H9 (cell line): ENCODE results near the gene VAV2. TPM values are rescaled to one million over a fixed set of nuclear protein-coding genes. Genes with fewer than 3 reads are reported as not detected.

ENCODE experiments used
- DNase-seq: peaks from one replicate; pipeline ENCODE4 v3.0.0-alpha.2; 2017
- H2AFZ ChIP-seq: one replicate; pipeline ENCODE4 v1.6.1; 2013; ENCODE audit warnings: mild to moderate bottlenecking, low read length, control low read depth, moderate library complexity
- H2AK5ac ChIP-seq: 2 replicates; pipeline ENCODE4 v1.6.1; 2013; ENCODE audit warnings: low read length, control low read depth, mixed read lengths; ENCODE audit not compliant: insufficient read length
- H2BK120ac ChIP-seq: one replicate; pipeline ENCODE4 v1.6.1; 2013; ENCODE audit warnings: low read depth, mild to moderate bottlenecking, low read length, control low read depth, inconsistent platforms; ENCODE audit not compliant: poor library complexity, severe bottlenecking
- H2BK12ac ChIP-seq: 2 replicates; pipeline ENCODE4 v1.6.1; 2013; ENCODE audit warnings: low read length, control low read depth, mixed read lengths, low read depth; ENCODE audit not compliant: insufficient read length
- H2BK15ac ChIP-seq: 2 replicates; pipeline ENCODE4 v1.6.1; 2013; ENCODE audit warnings: low read depth, low read length, control low read depth
- H2BK20ac ChIP-seq: one replicate; pipeline ENCODE4 v1.6.1; 2013; ENCODE audit warnings: low read depth, mild to moderate bottlenecking, low read length, control low read depth, inconsistent platforms; ENCODE audit not compliant: poor library complexity, severe bottlenecking
- H2BK5ac ChIP-seq: 2 replicates; pipeline ENCODE4 v1.6.1; 2013; ENCODE audit warnings: low read length, control low read depth, mixed read lengths; ENCODE audit not compliant: insufficient read length
- H3K14ac ChIP-seq: 2 replicates; pipeline ENCODE4 v1.6.1; 2013; ENCODE audit warnings: low read length, control low read depth; ENCODE audit not compliant: insufficient read depth
- H3K18ac ChIP-seq: 2 replicates; pipeline ENCODE4 v1.6.1; 2013; ENCODE audit warnings: low read depth, mild to moderate bottlenecking, mixed read lengths, low read length, control low read depth; ENCODE audit not compliant: insufficient read length
- H3K23ac ChIP-seq: 2 replicates; pipeline ENCODE4 v1.6.1; 2013; ENCODE audit warnings: low read length, control low read depth, mixed read lengths, low read depth; ENCODE audit not compliant: insufficient read length
- H3K23me2 ChIP-seq: 2 replicates; pipeline ENCODE4 v1.6.1; 2013; ENCODE audit warnings: low read depth, mild to moderate bottlenecking, mixed read lengths, low read length, control low read depth; ENCODE audit not compliant: insufficient read length, poor library complexity, severe bottlenecking
- H3K27ac ChIP-seq: 2 replicates; pipeline ENCODE4 v1.5.1; 2013; ENCODE audit warnings: low read length, control low read depth, mixed read lengths, low read depth; ENCODE audit not compliant: insufficient read length
- H3K27me3 ChIP-seq: 2 replicates; pipeline ENCODE4 v1.6.1; 2013; ENCODE audit warnings: low read length, control low read depth, inconsistent platforms; ENCODE audit not compliant: insufficient read depth
- H3K4ac ChIP-seq: 2 replicates; pipeline ENCODE4 v1.6.1; 2013; ENCODE audit warnings: low read depth, mild to moderate bottlenecking, control low read depth, inconsistent platforms, low read length, moderate library complexity
- H3K4me1 ChIP-seq: 2 replicates; pipeline ENCODE4 v1.6.1; 2013; ENCODE audit warnings: low read length, control low read depth, inconsistent platforms; ENCODE audit not compliant: insufficient read depth
- H3K4me2 ChIP-seq: 2 replicates; pipeline ENCODE4 v1.6.1; 2013; ENCODE audit warnings: low read length, control low read depth, mixed read lengths; ENCODE audit not compliant: insufficient read length, insufficient read depth
- H3K56ac ChIP-seq: 2 replicates; pipeline ENCODE4 v1.6.1; 2013; ENCODE audit warnings: low read depth, mild to moderate bottlenecking, mixed read lengths, low read length, control low read depth; ENCODE audit not compliant: insufficient read length
- H3K79me1 ChIP-seq: 2 replicates; pipeline ENCODE4 v1.6.1; 2013; ENCODE audit warnings: low read depth, mild to moderate bottlenecking, moderate library complexity, low read length, control low read depth, inconsistent platforms; ENCODE audit not compliant: insufficient read depth, poor library complexity, severe bottlenecking
- H3K79me2 ChIP-seq: 2 replicates; pipeline ENCODE4 v1.6.1; 2013; ENCODE audit warnings: low read length, control low read depth, inconsistent platforms; ENCODE audit not compliant: insufficient read depth
- H3K9ac ChIP-seq: 2 replicates; pipeline ENCODE4 v1.6.1; 2013; ENCODE audit warnings: low read length, control low read depth, mixed read lengths; ENCODE audit not compliant: insufficient read length; ENCODE audit errors: extremely low read depth
- H3K9me3 ChIP-seq: one replicate; pipeline ENCODE4 v1.6.1; 2013; ENCODE audit warnings: low read depth, low read length, inconsistent platforms; ENCODE audit not compliant: control insufficient read depth
- H3T11ph ChIP-seq: one replicate; pipeline ENCODE4 v1.6.1; 2013; ENCODE audit warnings: mild to moderate bottlenecking, low read length, control low read depth, inconsistent platforms
- H4K20me1 ChIP-seq: one replicate; pipeline ENCODE4 v1.6.1; 2013; ENCODE audit not compliant: control insufficient read depth, insufficient read length, insufficient read depth
- H4K5ac ChIP-seq: 2 replicates; pipeline ENCODE4 v1.6.1; 2013; ENCODE audit warnings: low read depth, mild to moderate bottlenecking, mixed read lengths, low read length, control low read depth; ENCODE audit not compliant: insufficient read length
- H4K8ac ChIP-seq: replicated peaks from 2 replicates; pipeline ENCODE4 v1.6.1; 2013; ENCODE audit warnings: low read length, control low read depth, mixed read lengths, low read depth; ENCODE audit not compliant: insufficient read length
- H4K91ac ChIP-seq: 2 replicates; pipeline ENCODE4 v1.6.1; 2013; ENCODE audit warnings: low read depth, mild to moderate bottlenecking, moderate library complexity, mixed read lengths, low read length, control low read depth; ENCODE audit not compliant: insufficient read length
- H3K27ac Mint-ChIP-seq, 3 experiments: 2 replicates in 2 of 3; 3 replicates in 1 of 3; pipeline ENCODE4 v1.8.0; 2020 to 2021; ENCODE audit warnings: mixed read lengths in 3 of 3, mild to moderate bottlenecking in 1 of 3, moderate library complexity in 1 of 3
- H3K27me3 Mint-ChIP-seq: 2 replicates; pipeline ENCODE4 v1.8.0; 2021; ENCODE audit warnings: low read depth, mild to moderate bottlenecking, moderate library complexity, mixed read lengths
- H3K36me3 Mint-ChIP-seq, 3 experiments: 2 replicates in 2 of 3; 3 replicates in 1 of 3; pipeline ENCODE4 v1.8.0; 2020 to 2021; ENCODE audit warnings: low read depth in 3 of 3, mixed read lengths in 3 of 3; ENCODE audit not compliant: insufficient read depth in 1 of 3
- H3K4me1 Mint-ChIP-seq, 2 experiments: 2 replicates each; pipeline ENCODE4 v1.8.0; 2020; ENCODE audit warnings: mixed read lengths in 2 of 2
- H3K4me3 Mint-ChIP-seq, 2 experiments: 2 replicates in 1 of 2; 3 replicates in 1 of 2; pipeline ENCODE4 v1.8.0; 2020 to 2021; ENCODE audit warnings: mild to moderate bottlenecking in 2 of 2, mixed read lengths in 2 of 2, moderate library complexity in 1 of 2
- H3K9me3 Mint-ChIP-seq, 2 experiments: 2 replicates in 1 of 2; 3 replicates in 1 of 2; pipeline ENCODE4 v1.8.0; 2020; ENCODE audit warnings: mild to moderate bottlenecking in 2 of 2, mixed read lengths in 2 of 2, moderate library complexity in 1 of 2
- CTCF ChIP-seq: fragments of 200-600 bp; sonication (generic); conservative IDR thresholded peaks from 3 replicates; pipeline ENCODE4 v1.8.0; 2021; ENCODE audit warnings: antibody characterized with exemption, mild to moderate bottlenecking
- WGBS: extraction: QIAGEN DNeasy Blood & Tissue Kit; methylation state at CpG from one replicate; pipeline ENCODE4 v1.1.7; 2013; ENCODE audit warnings: missing lambda C conversion rate, low lambda C conversion rate, mixed read lengths; ENCODE audit not compliant: insufficient read length; ENCODE audit errors: extremely low coverage; 5-methylcytosine and 5-hydroxymethylcytosine counted together
- total RNA-seq: library from RNA; stranded (reverse); gene quantifications from 2 replicates; pipeline ENCODE4 v1.2.1, GENCODE V29; 2021

The VAV2 gene
- total RNA-seq, 1 experiment from 2014 or later: 58.7 TPM

DNA sequence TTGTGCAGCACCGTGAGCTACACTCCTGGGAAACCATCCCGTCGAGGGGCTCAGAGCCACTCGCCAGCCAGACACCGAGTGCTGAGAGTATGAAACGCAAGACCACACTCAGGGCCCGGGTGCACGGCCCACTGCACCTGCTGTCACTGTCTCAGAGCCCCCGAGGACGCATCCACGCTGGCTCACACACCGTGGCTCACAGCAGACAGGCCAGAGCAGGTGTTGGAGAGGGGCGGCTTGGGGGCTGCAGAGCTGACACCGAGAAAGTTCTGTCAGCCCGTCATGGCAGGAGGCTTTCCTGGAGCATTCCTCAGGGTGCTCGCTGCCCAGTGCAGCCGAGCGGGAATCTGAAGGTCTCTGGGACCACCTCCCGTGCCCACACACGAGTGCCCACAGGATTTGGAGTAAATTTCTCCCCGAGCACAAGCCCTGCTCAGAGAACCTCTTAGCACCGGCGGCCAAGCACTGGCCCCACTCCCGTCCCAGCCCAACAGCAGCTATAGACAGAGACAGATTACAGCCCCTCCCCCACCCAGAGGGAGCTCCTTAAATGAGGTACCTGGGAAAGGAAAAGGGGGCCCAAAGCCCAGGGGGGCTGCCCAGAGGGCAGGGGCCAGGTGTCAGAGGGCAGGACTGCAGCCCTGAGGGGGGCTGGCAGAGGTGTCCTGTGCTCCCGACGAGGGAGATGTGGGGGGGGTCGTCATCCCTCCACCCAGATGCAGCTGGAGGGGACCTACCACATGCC lies 197.9 kb downstream of the VAV2 start:
- H2BK120ac ChIP-seq: no peak overlapping the region
- no peak overlapping the region for H3T11ph ChIP-seq
- no peaks in the 10 kb centered on the region for H3K27me3 ChIP-seq
- Mint-ChIP-seq H3K4me3 (no peak overlapping the region), H3K9me3 (no peaks in the 10 kb centered on the region), H3K27me3 (no peaks in the 10 kb centered on the region; the same call in 1 of the 2 replicates), H3K36me3 (peaks cover 10 to 59% (median 23%) of the 10 kb centered on the region in 3 experiments; a peak in 6 of 7 replicates), H3K27ac (peak overlapping the region in 1 of 3 experiments; percentile 83; a peak in 1 of 7 replicates), H3K4me1 (peaks cover 5 to 21% of the 10 kb centered on the region in 2 experiments; a peak in 3 of 4 replicates)
- no peak overlapping the region for H4K5ac ChIP-seq
- no peak for TF ChIP-seq CTCF
- no peak overlapping the region for H4K91ac ChIP-seq
- H2AK5ac ChIP-seq: no peak overlapping the region
- no peaks in the 10 kb centered on the region for H3K79me1 ChIP-seq
- H3K27ac ChIP-seq: no peak overlapping the region
- no peak overlapping the region for H3K4me2 ChIP-seq
- H3K14ac ChIP-seq: no peak overlapping the region
- H2BK15ac ChIP-seq: no peak overlapping the region
- WGBS: no CpG with 5 or more reads among the region's 27 CpGs
- H3K9ac ChIP-seq: no peak overlapping the region
- H3K9me3 ChIP-seq: no peaks in the 10 kb centered on the region
- no peak overlapping the region for H3K56ac ChIP-seq
- no peak overlapping the region for H3K18ac ChIP-seq
- no peak overlapping the region for H2AFZ ChIP-seq
- H3K4ac ChIP-seq: no peak overlapping the region
- H3K23me2 ChIP-seq: no peaks in the 10 kb centered on the region
- H2BK5ac ChIP-seq: no peak overlapping the region
- H2BK20ac ChIP-seq: no peak overlapping the region
- DNase-seq: no peak
- no peak overlapping the region for H4K8ac ChIP-seq
- no peaks in the 10 kb centered on the region for H3K4me1 ChIP-seq
- no peaks in the 10 kb centered on the region for H4K20me1 ChIP-seq
- no peak overlapping the region for H3K23ac ChIP-seq
- no peaks in the 10 kb centered on the region for H3K79me2 ChIP-seq
- H2BK12ac ChIP-seq: no peak overlapping the region
